Measurements from ENCODE around the gene PRKN.

PRKN gene

GRCh38 chr6:162178266-162178665 is 549.3 kb downstream of the PRKN start:
- DNase-seq (ENCODE audit: low read depth): no peak
- no peak for TF ChIP-seq CTCF (IDR thresholded peaks at IDR 0.05; ENCODE audit: insufficient read depth, low read depth, low read length, missing control alignments)
- H3K4me3 ChIP-seq (ENCODE audit: low read length): no peak overlapping the region

- DNase-seq (ENCODE audit: low read depth): no peak
These were observed 549.8 kb downstream of the PRKN start for GRCh38 chr6:162177746-162178145.

GRCh38 chr6:162173466-162173865 is 554.1 kb downstream of the PRKN start:
- no peak for TF ChIP-seq CTCF (IDR thresholded peaks at IDR 0.05; ENCODE audit: insufficient read depth, low read depth, low read length, missing control alignments)
- no peak overlapping the region for H3K4me3 ChIP-seq (ENCODE audit: low read length)
- no peak for DNase-seq (ENCODE audit: low read depth)

More at GRCh38 chr6:162177746-162178145, 549.8 kb downstream of the PRKN start:
- no peak for TF ChIP-seq CTCF (IDR thresholded peaks at IDR 0.05; ENCODE audit: insufficient read depth, low read depth, low read length, missing control alignments)
- H3K4me3 ChIP-seq (ENCODE audit: low read length): no peak overlapping the region

GRCh38 chr6:162165479-162165878 is 562.1 kb downstream of the PRKN start:
- no peak for TF ChIP-seq CTCF (IDR thresholded peaks at IDR 0.05; ENCODE audit: insufficient read depth, low read depth, low read length, missing control alignments)
- H3K4me3 ChIP-seq (ENCODE audit: low read length): no peak overlapping the region
- no peak for DNase-seq (ENCODE audit: low read depth)

GRCh38 chr6:162157167-162157870 is 570.2 kb downstream of the PRKN start:
- TF ChIP-seq CTCF (IDR thresholded peaks at IDR 0.05; ENCODE audit: insufficient read depth, low read depth, low read length, missing control alignments): no peak
- DNase-seq (ENCODE audit: low read depth): no peak
- H3K4me3 ChIP-seq (ENCODE audit: low read length): no peak overlapping the region

- no peak for DNase-seq (ENCODE audit: low read depth)
- no peak overlapping the region for H3K4me3 ChIP-seq (ENCODE audit: low read length)
- no peak for TF ChIP-seq CTCF (IDR thresholded peaks at IDR 0.05; ENCODE audit: insufficient read depth, low read depth, low read length, missing control alignments)
These were observed 571.4 kb downstream of the PRKN start for GRCh38 chr6:162156146-162156545.

- H3K4me3 ChIP-seq (ENCODE audit: low read length): no peak overlapping the region
- no peak for DNase-seq (ENCODE audit: low read depth)
- no peak for TF ChIP-seq CTCF (IDR thresholded peaks at IDR 0.05; ENCODE audit: insufficient read depth, low read depth, low read length, missing control alignments)
These were observed 572.6 kb downstream of the PRKN start for GRCh38 chr6:162154930-162155329.

Data from epithelial cell of esophagus (primary cell).